ENCODE results near the gene THSD4. TPM values are rescaled to one million over a fixed set of nuclear protein-coding genes. Genes with fewer than 3 reads are reported as not detected.

Gene THSD4
- polyA plus RNA-seq, 1 donor from 2014 or later = 0.46 TPM

DNA sequence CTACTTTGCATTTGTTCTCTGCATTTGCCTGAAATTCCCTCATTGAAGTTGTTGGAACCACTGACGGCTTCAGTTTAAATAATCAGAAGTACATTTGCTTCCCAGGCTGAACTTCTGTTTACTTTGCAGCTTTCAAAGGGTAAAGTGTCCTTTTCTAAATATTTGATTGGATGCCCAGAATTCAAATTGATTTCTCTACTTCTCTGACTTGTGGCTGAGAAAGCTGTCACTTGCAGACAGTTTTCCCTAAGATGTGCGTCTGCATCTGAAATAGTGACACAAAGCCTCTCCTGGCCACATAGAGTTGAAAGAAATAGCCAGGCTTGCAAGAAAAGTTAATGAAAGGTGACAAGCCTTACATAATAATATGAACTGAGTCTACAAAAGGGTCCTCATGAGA is 299.6 kb downstream of the THSD4 start:
- Histone ChIP-seq H3K27me3 (ENCODE audit: insufficient read depth, low read depth, low read length) (no peaks in the 10 kb centered on the region), H3K36me3 (ENCODE audit: insufficient read depth, low read length) (no peaks in the 10 kb centered on the region), H3K9me2 (ENCODE audit: insufficient read depth, low read length) (no peaks in the 10 kb centered on the region)

GRCh38 chr15:71422530-71423259 is 307.4 kb downstream of the THSD4 start:
- Histone ChIP-seq H3K4me2 (ENCODE audit: low read length) (no peak overlapping the region), H3K36me3 (ENCODE audit: insufficient read depth, low read length) (no peaks in the 10 kb centered on the region), H3K9me2 (ENCODE audit: insufficient read depth, low read length) (no peaks in the 10 kb centered on the region), H3K27me3 (ENCODE audit: insufficient read depth, low read depth, low read length) (no peaks in the 10 kb centered on the region), H3K79me2 (replicated peaks; ENCODE audit: insufficient read depth, low read length) (no peaks in the 10 kb centered on the region), H3K9ac (ENCODE audit: low read length) (no peak overlapping the region), H3K27ac (ENCODE audit: low read length) (no peak overlapping the region), H3K4me3 (ENCODE audit: low read length) (no peak overlapping the region), H3K9me3 (ENCODE audit: low read length) (no peaks in the 10 kb centered on the region), H2AFZ (ENCODE audit: low read depth, low read length) (no peak overlapping the region), H4K20me1 (ENCODE audit: insufficient read depth) (no peaks in the 10 kb centered on the region), H3F3A (ENCODE audit: insufficient read depth, low read length, poor library complexity, severe bottlenecking) (no peaks in the 10 kb centered on the region)
- TF ChIP-seq, protein P1, sequence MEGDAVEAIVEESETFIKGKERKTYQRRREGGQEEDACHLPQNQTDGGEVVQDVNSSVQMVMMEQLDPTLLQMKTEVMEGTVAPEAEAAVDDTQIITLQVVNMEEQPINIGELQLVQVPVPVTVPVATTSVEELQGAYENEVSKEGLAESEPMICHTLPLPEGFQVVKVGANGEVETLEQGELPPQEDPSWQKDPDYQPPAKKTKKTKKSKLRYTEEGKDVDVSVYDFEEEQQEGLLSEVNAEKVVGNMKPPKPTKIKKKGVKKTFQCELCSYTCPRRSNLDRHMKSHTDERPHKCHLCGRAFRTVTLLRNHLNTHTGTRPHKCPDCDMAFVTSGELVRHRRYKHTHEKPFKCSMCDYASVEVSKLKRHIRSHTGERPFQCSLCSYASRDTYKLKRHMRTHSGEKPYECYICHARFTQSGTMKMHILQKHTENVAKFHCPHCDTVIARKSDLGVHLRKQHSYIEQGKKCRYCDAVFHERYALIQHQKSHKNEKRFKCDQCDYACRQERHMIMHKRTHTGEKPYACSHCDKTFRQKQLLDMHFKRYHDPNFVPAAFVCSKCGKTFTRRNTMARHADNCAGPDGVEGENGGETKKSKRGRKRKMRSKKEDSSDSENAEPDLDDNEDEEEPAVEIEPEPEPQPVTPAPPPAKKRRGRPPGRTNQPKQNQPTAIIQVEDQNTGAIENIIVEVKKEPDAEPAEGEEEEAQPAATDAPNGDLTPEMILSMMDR (IDR thresholded peaks at IDR 0.05; ENCODE audit: poor library complexity, severe bottlenecking) = no peak
- no peak for TF ChIP-seq MXI1 (conservative IDR thresholded peaks at IDR 0.05; ENCODE audit: poor library complexity, severe bottlenecking)
- no peak for TF ChIP-seq POLR2AphosphoS5 (IDR thresholded peaks at IDR 0.05)
- TF ChIP-seq EP300 (conservative IDR thresholded peaks at IDR 0.05; ENCODE audit: poor library complexity, severe bottlenecking) = no peak
- no peak for TF ChIP-seq SMC3 (conservative IDR thresholded peaks at IDR 0.05; ENCODE audit: poor library complexity)

More for the DNA sequence above, 299.6 kb downstream of the THSD4 start:
- Histone ChIP-seq H3K27ac (ENCODE audit: low read length) (no peak overlapping the region), H3K4me3 (ENCODE audit: low read length) (no peak overlapping the region), H3F3A (ENCODE audit: insufficient read depth, low read length, poor library complexity, severe bottlenecking) (no peaks in the 10 kb centered on the region), H2AFZ (ENCODE audit: low read depth, low read length) (no peak overlapping the region), H3K9ac (ENCODE audit: low read length) (no peak overlapping the region), H3K79me2 (replicated peaks; ENCODE audit: insufficient read depth, low read length) (no peaks in the 10 kb centered on the region), H3K4me2 (ENCODE audit: low read length) (no peak overlapping the region), H3K9me3 (ENCODE audit: low read length) (no peaks in the 10 kb centered on the region), H4K20me1 (ENCODE audit: insufficient read depth) (no peaks in the 10 kb centered on the region)
- no peak for TF ChIP-seq EP300 (conservative IDR thresholded peaks at IDR 0.05; ENCODE audit: poor library complexity, severe bottlenecking)
- no peak for TF ChIP-seq SMC3 (conservative IDR thresholded peaks at IDR 0.05; ENCODE audit: poor library complexity)
- no peak for TF ChIP-seq EZH2 (IDR thresholded peaks at IDR 0.05; ENCODE audit: borderline replicate concordance, insufficient read depth, low read length, poor library complexity, severe bottlenecking)
- TF ChIP-seq MXI1 (conservative IDR thresholded peaks at IDR 0.05; ENCODE audit: poor library complexity, severe bottlenecking) = no peak
- no peak for TF ChIP-seq TAF1 (IDR thresholded peaks at IDR 0.05; ENCODE audit: low read depth)
- TF ChIP-seq, protein P2, sequence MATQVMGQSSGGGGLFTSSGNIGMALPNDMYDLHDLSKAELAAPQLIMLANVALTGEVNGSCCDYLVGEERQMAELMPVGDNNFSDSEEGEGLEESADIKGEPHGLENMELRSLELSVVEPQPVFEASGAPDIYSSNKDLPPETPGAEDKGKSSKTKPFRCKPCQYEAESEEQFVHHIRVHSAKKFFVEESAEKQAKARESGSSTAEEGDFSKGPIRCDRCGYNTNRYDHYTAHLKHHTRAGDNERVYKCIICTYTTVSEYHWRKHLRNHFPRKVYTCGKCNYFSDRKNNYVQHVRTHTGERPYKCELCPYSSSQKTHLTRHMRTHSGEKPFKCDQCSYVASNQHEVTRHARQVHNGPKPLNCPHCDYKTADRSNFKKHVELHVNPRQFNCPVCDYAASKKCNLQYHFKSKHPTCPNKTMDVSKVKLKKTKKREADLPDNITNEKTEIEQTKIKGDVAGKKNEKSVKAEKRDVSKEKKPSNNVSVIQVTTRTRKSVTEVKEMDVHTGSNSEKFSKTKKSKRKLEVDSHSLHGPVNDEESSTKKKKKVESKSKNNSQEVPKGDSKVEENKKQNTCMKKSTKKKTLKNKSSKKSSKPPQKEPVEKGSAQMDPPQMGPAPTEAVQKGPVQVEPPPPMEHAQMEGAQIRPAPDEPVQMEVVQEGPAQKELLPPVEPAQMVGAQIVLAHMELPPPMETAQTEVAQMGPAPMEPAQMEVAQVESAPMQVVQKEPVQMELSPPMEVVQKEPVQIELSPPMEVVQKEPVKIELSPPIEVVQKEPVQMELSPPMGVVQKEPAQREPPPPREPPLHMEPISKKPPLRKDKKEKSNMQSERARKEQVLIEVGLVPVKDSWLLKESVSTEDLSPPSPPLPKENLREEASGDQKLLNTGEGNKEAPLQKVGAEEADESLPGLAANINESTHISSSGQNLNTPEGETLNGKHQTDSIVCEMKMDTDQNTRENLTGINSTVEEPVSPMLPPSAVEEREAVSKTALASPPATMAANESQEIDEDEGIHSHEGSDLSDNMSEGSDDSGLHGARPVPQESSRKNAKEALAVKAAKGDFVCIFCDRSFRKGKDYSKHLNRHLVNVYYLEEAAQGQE (IDR thresholded peaks at IDR 0.05; ENCODE audit: borderline replicate concordance) = no peak
- TF ChIP-seq RAD21 (conservative IDR thresholded peaks at IDR 0.05) = no peak
- TF ChIP-seq POLR2AphosphoS5 (IDR thresholded peaks at IDR 0.05) = no peak
- TF ChIP-seq, protein P1 (IDR thresholded peaks at IDR 0.05; ENCODE audit: poor library complexity, severe bottlenecking) = no peak

All from neural cell (in vitro differentiated cells).